Amniotic epithelial cell (primary cell): ENCODE results near the gene PPM1E.
"Not testable (repeated sequence)": the region's sequence is repeated elsewhere in the genome, so short reads cannot be mapped to it uniquely, and the experiment has no call there.

Source experiments
- DNase-seq: peaks from one replicate; pipeline ENCODE4 v3.0.0-alpha.2; 2010; ENCODE audit warnings: low read depth

Gene PPM1E

GRCh38 chr17:58779446-58779845 lies 23.8 kb downstream of the PPM1E start:
- no peak for DNase-seq

DNA sequence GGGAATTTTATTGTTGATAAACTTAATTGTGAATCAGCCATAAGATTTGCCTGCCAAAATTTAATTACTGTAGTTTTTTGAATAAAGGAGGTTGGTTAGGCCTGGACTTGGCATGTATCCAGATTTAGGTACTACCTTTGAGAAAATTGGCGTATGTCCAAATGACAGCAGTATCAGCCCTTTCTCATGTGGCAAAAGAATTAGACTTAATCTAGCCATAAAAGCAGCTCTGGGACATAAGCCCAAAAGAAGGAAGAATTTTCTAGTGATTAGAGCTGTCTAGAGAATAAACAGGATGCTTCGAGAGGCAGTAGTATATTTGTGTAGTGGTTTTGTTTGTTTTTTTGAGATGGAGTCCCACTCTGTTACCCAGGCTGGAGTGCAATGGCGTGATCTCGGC lies 27.7 kb downstream of the PPM1E start:
- DNase-seq: no peak

GRCh38 chr17:58785097-58785496 lies 29.4 kb downstream of the PPM1E start:
- no peak for DNase-seq

DNA sequence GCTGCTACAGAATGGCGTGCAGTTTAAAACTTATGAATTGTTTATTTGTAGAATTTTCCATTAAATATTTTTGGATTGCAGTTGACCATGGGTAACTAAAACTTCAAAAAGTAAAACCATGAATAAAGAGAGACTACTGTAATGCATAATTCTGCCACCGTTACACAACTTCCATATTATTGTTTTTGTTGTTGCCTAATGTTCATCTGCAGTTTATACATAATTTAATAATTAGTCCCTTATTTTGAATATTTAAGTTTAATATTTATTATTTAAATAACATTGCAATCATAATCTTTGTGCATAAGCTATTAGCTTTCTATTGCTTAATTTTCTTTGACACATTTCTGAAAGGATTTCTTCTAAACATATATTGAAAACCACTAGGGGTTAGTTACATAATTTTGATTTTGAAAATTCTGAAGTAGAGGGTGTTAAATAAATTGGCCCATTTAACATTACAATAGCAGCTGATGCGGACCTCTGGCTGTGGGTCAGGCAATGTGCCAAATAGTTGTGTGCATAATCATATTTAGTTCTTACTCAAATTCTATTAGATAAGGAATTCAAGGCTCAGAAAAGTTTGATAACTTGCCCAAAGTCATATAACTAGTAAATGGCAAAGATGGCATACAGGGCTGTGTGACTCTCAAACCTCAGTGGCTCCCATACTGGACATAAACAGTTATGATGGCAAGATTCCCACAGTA lies 31.1 kb downstream of the PPM1E start:
- peak; percentile 87 for DNase-seq

GRCh38 chr17:58788199-58788598 lies 32.5 kb downstream of the PPM1E start:
- DNase-seq: no peak

DNA sequence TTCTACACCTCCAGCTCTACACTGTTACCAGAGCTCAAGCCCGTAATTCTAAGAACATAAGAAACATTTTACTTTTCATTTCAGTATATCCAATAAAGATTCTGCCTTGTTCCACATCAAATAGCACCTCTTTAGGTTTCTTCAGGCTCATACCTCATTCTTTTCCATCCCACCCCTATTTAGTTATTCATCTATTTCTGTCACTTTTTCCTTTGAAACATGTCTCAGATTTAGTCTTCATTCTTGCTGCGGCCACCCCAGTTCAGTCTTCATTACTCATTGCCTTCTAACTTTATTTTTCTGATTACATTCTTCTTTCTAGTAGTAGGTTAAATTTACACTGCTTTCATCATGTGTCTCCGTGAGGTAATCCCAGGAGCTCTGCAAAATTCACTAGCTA lies 33.5 kb downstream of the PPM1E start:
- peak; percentile 1 for DNase-seq

GRCh38 chr17:58789831-58790230 lies 34.2 kb downstream of the PPM1E start:
- no peak for DNase-seq

DNA sequence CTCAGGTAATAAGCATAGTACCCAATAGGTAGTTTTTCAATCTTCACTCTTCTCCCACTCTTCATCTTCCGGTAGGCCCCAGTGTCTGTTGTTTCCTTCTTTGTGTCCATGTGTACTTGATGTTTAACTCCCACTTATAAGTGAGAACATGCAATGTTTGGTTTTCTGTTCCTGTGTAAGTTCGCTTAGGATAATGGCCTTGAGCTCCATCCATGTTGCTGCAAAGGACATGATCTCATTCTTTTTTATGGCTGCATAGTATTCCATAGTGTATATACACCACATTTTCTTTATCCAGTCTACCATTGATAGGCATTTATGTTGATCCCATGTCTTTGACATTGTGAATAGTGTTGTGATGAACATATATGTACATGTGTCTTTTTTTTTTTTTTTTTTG lies 38.9 kb downstream of the PPM1E start:
- not testable (repeated sequence) for DNase-seq

- DNase-seq: no peak
These were observed 46.5 kb downstream of the PPM1E start for GRCh38 chr17:58802188-58802587.

- DNase-seq: no peak
These were observed 50.4 kb downstream of the PPM1E start for GRCh38 chr17:58806046-58806445.

- no peak for DNase-seq
These were observed 53.2 kb downstream of the PPM1E start for GRCh38 chr17:58808609-58809563.

- peak; percentile 23 for DNase-seq
These were observed 53.9 kb downstream of the PPM1E start for GRCh38 chr17:58809564-58809936.

GRCh38 chr17:58811290-58811689 lies 55.6 kb downstream of the PPM1E start:
- no peak for DNase-seq

GRCh38 chr17:58813712-58814111 lies 58.1 kb downstream of the PPM1E start:
- DNase-seq: no peak

DNA sequence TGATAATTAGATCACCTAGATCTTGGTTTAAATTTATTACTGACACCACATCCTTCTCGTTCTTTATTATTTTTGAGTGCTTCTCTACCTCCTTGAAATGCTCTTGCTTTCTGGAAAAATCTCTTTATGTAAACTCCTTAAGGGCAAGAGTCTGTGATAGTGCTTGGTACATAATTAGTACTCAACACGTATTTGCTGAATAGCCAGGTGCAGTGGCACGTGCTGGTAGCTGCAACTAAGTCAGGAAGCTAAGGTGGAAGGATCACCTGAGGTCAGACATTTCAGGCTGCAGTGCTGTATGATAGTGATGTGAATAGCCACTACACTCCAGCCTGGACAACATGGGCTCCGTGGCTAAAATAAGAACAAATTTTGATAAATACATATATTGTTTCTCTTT lies 63.0 kb downstream of the PPM1E start:
- no peak for DNase-seq

GRCh38 chr17:58822148-58823050 lies 66.7 kb downstream of the PPM1E start:
- no peak for DNase-seq

- DNase-seq: no peak
These were observed 67.4 kb downstream of the PPM1E start for GRCh38 chr17:58823051-58823525.

- no peak for DNase-seq
These were observed 73.6 kb downstream of the PPM1E start for GRCh38 chr17:58829172-58829637.

DNA sequence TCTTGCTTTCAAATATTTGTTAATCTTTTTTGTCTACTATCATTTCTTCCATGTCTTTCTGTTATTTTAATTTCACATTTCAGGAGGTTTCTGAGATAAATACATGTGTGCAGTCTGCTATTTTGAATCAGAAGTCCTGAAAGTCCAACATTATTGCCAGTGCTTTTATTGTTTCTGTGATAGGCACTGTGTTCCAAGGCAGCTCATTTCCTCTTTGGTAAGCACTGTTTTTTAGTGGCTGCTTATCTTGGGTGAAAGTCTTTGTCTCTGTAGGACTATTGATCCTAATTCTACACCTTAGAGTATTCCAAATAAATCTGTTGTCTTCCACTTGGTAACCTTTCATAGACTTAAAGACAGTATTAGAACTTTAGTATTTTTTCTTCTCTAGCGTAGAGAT lies 76.1 kb downstream of the PPM1E start:
- DNase-seq: no peak

DNA sequence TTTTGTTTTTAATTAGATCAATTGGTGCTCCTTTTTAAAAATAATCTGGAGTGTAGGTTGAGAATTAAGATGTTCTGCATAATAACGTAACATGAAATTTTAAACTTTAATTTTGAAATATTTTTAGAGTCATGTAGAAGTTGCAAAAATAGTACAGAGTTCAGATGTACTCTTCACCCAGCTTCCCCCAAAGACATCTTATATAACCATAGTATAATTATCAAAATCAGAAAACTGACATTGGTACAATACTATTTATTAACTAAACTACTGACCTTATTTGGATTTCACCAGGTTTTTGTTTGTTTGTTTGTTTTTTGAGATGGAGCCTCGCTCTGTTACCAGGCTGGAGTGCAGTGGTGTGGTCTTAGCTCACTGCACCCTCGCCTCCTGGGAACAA lies 76.9 kb downstream of the PPM1E start:
- DNase-seq: no peak

GRCh38 chr17:58837699-58838098 lies 82.0 kb downstream of the PPM1E start:
- DNase-seq: no peak
